GM19438 (cell line): ENCODE measurements around the gene TBC1D4.
"Not testable (repeated sequence)": the region's sequence is repeated elsewhere in the genome, so short reads cannot be mapped to it uniquely, and the experiment has no call there.

ENCODE experiments used
- ATAC-seq: cut with Tn5 transposase; IDR thresholded peaks from one replicate; pipeline ENCODE4 v1.9.1; 2021; ENCODE audit warnings: low read depth; ENCODE audit not compliant: unreplicated experiment

TBC1D4 gene

GRCh38 chr13:75365724-75366173, 116.2 kb downstream of the TBC1D4 start:
- peak; percentile 87 for ATAC-seq

- no peak for ATAC-seq
Observed at GRCh38 chr13:75364131-75364713, 117.7 kb downstream of the TBC1D4 start.

- ATAC-seq: no peak
Observed at GRCh38 chr13:75363371-75363770, 118.6 kb downstream of the TBC1D4 start.

GRCh38 chr13:75362026-75362425, 119.9 kb downstream of the TBC1D4 start:
- no peak for ATAC-seq

- ATAC-seq: no peak
Observed at GRCh38 chr13:75360170-75360569, 121.8 kb downstream of the TBC1D4 start.

- ATAC-seq: no peak
Observed at GRCh38 chr13:75359266-75359665, 122.7 kb downstream of the TBC1D4 start.

- ATAC-seq: peak; percentile 75
Observed at GRCh38 chr13:75357576-75358289, 124.2 kb downstream of the TBC1D4 start.

- no peak for ATAC-seq
Observed at GRCh38 chr13:75356421-75356820, 125.5 kb downstream of the TBC1D4 start.

- ATAC-seq: no peak
Observed at GRCh38 chr13:75355609-75356008, 126.4 kb downstream of the TBC1D4 start.

GRCh38 chr13:75353781-75354193, 128.2 kb downstream of the TBC1D4 start:
- no peak for ATAC-seq

- ATAC-seq: no peak
Observed at GRCh38 chr13:75352641-75353327, 129.2 kb downstream of the TBC1D4 start.

GRCh38 chr13:75351538-75351937, 130.4 kb downstream of the TBC1D4 start:
- ATAC-seq: not testable (repeated sequence)

GRCh38 chr13:75347925-75348324, 134.0 kb downstream of the TBC1D4 start:
- no peak for ATAC-seq

- no peak for ATAC-seq
Observed at GRCh38 chr13:75347457-75347856, 134.5 kb downstream of the TBC1D4 start.

- no peak for ATAC-seq
Observed at GRCh38 chr13:75345193-75345592, 136.8 kb downstream of the TBC1D4 start.

GRCh38 chr13:75341028-75341427, 140.9 kb downstream of the TBC1D4 start:
- ATAC-seq: no peak

- ATAC-seq: no peak
Observed at GRCh38 chr13:75339635-75340374, 142.2 kb downstream of the TBC1D4 start.

GRCh38 chr13:75334634-75335447, 147.1 kb downstream of the TBC1D4 start:
- ATAC-seq: no peak

- ATAC-seq: no peak
Observed at GRCh38 chr13:75333103-75333502, 148.9 kb downstream of the TBC1D4 start.

- ATAC-seq: no peak
Observed at GRCh38 chr13:75331792-75332349, 150.1 kb downstream of the TBC1D4 start.
